Measurements from ENCODE around the gene RSU1.

GRCh38 chr10:16863766-16864165, 46.5 kb upstream of the RSU1 start:
- TF ChIP-seq RAD21 (conservative IDR thresholded peaks at IDR 0.05 in 1 of 2, IDR thresholded peaks at IDR 0.05 in 1 of 2) (no peak), HDAC2 (IDR thresholded peaks at IDR 0.05) (no peak), CTCF (IDR thresholded peaks at IDR 0.05) (no peak), CHD2 (IDR thresholded peaks at IDR 0.05; ENCODE audit: low read length, partially characterized antibody) (no peak), BHLHE40 (IDR thresholded peaks at IDR 0.05; ENCODE audit: low read depth, low read length) (no peak), FOSB (CRISPR knock-in tag; IDR thresholded peaks at IDR 0.05) (no peak), HOXA7 (CRISPR knock-in tag; IDR thresholded peaks at IDR 0.05) (no peak), POLR2A (IDR thresholded peaks at IDR 0.05; ENCODE audit: low read length) (no peak)

All from A549 (cell line).